HuH-7 (cell line): Measurements from ENCODE around the gene TAB3.

ENCODE experiments used
- DNase-seq: peaks from one replicate; pipeline ENCODE4 v3.0.0; 2011; ENCODE audit warnings: low spot score

Gene TAB3, protein sequence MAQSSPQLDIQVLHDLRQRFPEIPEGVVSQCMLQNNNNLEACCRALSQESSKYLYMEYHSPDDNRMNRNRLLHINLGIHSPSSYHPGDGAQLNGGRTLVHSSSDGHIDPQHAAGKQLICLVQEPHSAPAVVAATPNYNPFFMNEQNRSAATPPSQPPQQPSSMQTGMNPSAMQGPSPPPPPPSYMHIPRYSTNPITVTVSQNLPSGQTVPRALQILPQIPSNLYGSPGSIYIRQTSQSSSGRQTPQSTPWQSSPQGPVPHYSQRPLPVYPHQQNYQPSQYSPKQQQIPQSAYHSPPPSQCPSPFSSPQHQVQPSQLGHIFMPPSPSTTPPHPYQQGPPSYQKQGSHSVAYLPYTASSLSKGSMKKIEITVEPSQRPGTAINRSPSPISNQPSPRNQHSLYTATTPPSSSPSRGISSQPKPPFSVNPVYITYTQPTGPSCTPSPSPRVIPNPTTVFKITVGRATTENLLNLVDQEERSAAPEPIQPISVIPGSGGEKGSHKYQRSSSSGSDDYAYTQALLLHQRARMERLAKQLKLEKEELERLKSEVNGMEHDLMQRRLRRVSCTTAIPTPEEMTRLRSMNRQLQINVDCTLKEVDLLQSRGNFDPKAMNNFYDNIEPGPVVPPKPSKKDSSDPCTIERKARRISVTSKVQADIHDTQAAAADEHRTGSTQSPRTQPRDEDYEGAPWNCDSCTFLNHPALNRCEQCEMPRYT

DNA sequence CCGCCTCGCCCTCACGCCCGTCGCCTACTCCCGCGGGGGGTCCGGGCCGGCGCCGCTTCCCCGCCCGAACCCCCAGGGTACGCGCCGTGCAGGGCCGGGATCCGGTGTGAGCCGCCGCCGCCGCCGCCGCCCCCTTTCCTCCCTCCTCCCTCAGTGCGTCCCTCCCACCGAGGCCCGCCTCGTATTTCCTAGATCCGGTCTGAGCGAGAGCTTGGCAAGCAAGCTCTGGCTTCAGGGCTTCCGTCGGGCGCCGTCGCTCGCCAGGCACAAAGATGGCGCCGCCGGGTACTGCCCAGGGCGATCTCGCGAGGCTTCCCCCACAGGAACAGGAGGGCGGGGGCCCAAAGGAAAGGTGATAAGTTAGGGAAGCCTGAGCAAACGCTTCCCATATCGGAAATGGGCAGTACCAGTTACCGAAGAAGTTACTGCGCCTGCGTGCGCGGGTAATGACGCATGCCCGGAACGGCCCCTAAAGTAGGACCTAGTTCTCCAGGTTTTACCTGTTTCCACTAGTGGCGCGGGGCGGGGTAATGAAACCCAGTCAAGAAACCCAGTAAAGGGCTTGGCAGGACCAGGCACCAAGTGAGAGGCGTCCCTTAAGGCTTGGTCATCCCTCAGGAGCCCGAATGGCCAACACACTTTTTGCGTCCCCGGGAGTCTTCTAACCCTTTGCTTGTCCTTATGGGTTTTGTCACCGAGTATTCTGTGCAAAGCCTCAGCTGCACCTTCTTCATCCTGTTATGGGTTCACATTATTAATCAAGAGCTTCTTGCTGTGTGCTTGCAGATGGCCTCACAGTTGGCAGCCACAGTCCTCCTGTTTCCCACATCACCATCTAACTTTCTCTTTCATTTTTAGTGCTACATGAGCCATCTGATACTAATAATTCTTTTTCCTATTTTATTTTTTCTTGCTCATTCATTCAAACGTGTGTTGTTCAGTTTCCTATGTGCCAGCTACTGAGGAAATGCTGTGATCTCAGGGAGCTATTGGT lies at the start of gene TAB3:
TSS of gene TAB3 (minus strand) at position 108 of the 994 bp plus-strand sequence. CDS start 29,666 bp downstream, outside the sequence.
- peak; percentile 61 for DNase-seq

DNA sequence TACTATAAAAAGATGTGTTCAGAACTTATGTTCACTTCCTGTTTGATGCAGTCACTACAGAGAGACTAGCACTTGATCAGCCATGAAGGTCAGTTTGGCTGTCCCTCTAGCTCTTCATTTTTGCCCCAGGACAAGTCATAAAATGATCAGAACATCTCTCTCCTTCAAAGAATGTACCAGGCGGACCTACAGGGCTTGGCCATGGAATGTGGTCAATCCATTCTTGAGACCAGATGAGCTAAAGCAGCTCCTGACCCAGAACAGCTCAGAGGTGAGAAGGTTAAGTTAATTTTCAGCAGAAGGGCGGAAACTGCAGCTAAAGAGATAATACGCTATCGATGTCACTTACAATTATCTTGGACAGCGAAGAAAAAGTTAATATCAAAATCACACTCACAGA lies 49.2 kb upstream of the TAB3 start:
- DNase-seq, result no peak

DNA sequence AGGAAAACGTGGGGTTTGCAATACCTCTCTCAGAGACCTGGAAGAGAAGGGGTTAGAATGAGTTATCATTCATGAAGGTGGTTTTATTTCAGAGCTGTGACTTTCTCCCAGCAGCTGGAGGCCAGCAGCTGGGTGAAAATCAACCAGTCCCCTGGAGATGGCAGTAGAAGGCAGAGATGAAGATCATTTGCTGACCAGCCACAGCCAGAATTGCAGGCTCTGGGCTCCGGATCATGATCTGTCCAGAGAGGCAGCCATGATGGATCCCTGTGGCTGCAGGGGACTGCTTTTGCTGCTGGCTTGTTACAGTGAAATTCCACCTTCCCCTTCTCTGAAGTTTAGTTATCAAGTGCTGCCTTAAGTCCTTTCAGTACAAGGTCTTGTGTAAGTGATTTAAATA lies 46.9 kb upstream of the TAB3 start:
- DNase-seq, result peak; percentile 13

DNA sequence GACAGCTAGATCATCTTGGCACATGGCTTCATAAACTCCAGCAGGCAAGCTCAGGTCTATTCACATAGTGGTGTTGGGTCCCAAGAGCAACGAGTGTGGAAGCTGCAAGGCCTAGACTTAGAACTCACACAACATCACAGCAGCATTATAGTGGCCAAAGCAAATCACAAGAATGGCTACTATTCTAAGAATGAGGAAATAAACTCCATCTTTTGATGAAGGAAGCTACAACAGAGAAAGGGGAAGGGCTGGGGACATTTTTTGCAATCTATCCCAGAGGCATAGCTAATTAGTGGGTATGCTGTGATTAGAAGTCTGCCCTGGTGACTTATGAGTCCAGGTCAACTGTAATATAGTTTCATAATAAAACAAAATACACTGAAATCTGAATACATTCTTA lies 42.9 kb upstream of the TAB3 start:
- no peak for DNase-seq

DNA sequence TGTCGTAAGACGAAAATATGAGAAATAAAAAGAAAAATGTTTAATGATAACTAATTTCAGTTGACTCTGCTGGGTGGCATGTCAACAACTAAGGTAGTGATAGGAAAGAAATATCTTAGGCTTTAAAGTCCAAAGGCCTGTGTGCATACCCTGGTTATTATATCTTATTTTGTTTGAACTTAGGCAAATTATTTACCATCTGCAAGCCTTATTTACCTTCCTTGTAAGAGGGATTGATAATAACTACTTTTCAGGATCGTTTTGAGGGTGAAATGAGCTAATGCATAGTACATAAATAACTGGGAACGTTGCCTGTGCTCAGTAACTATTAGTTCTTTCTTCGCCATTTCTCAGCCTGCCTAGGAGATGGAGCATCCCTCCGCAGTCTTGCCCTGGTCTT lies 41.6 kb upstream of the TAB3 start:
- DNase-seq, result no peak

DNA sequence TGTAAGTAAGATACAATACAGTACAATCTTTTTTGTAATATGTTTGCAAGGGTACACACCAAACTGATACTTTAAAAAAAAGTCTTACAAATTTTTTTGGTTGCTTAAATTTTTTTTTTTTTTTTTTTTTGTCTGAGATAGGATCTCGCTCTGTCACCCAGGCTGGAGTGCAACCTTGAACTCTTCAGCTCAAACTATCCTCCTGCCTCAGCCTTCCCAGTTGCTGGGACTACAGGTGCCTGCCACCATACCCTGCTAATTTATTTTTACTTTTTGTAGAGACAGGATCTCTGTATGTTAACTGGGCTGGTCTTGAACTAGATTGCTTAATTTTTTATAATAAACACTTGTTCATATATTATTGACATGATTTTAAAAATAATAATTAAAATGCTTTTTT lies 41.1 kb upstream of the TAB3 start:
- DNase-seq, result no peak

DNA sequence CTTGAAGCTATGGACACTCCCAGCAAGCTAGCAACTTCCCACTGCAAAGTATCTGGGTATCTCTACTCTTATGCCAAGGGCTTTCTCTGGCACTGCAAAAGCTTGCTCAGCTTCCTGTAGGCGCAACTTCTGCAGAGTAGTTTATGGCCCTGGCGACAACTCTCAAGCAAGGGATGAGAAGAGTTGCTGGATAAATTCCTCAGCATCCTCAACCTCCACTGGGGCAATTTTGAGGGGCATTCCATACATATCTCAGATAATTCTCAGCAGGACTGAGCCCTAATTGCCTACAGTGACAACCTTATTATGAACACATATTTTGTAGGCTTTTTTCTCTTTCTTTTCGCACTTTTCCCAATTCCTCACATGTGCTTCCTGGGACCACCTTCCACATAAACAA lies 31.2 kb upstream of the TAB3 start:
- DNase-seq, result no peak

DNA sequence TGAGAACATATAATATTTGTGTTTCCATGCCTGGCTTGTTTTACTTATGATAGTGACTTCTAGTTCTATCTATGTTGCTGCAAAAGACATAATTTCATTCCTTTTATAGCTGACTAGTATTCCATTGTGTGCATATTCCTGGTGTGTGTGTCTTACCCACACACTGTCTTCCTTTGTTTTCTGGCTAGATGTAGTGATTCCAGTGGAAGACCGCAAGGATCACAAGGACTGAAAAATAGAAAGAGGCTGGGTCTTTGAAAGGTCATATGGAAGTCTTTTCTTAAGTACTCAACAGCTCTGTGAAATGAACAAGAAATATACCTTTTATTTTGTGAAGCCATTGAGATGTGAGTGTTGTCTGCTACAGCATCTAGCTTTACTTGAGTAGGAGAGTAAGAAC lies 29.4 kb upstream of the TAB3 start:
- DNase-seq, result no peak

DNA sequence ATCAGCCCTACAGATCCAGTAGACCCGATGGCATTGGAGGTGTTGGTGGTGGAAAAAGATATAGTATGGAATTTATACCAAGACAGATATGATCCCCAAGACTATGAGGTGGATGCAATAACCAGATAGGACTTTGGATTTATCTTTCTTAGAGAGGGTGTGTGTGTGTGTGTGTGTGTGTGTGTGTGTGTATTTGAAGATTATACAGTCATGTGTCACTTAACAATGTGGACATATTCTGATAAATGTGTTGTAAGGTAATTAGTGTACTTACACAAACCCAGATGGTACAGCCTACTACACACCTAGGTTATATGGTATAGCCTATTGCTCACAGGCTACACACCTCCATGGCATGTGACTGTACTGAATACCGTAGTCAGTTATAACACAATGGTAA lies 24.4 kb upstream of the TAB3 start:
- DNase-seq, result no peak

DNA sequence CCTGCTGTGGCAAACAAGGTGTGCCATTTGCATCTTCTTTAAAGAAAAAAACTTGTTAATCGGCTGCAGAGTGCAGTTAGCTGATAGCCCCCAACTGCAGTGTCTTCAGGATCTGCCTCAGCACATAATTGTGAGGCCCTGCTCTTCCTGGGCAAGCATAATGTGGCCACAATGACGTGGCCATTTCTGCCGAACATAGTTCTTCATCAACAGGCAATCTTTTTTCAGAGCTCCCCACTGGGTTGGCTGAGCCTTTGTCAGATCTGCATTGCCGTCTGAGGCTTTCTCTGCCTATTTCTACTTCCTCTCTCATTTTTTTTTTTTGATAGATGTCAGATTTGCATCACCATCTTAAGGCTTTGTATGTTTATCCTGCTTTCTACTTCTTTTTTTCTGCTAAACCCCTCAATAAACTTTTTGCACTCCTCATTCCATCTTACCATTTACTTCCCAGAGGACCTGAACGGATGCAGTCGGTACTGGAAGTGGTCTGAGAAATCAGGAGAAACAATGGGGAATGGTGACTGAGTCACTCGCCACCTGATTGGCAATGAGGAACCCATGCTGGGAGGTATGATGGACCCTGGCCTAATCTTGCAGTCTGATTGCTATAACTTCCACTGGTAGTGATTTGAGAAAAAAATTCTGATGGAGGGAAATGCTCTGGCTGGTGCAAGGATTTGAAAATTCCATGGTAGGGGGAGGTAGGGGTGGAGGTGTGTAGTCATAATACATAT lies 21.2 kb upstream of the TAB3 start:
- DNase-seq, result no peak

DNA sequence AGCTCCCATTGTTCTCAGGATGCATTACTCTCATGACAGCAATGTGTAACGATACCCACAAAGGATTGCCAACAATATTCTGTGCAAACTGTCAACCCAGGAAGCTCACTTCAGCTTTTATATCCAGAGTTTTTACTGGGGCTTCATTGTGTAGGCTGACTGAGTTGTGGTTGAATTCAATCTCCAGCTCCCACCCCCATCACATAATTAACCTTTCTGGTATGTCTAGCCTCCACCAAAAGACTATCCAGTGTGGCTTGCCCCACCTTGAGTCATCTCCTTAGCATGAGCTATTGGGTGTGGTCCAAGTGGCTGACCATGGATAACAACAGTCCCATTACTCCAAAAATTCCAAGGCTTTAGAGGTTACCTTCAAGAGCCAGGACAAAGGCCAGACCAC lies 17.7 kb upstream of the TAB3 start:
- no peak for DNase-seq

DNA sequence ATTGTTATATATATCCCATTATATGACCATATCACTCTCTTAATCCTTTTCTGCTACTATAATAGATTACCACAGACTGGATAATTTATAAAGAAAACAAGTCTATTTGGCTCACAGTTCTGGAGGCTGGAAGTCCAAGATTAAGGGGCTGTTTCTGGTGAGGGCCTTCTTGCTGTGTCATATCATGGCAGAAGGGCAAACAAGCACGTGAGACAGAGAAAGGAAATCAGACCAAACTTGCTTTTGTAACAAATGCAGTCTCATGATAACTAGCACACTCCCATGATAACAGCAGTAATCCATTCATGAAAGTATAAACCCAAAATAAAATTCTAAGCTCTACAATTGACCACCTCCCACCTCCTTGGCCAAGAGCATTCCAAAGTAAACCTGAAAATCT lies 16.3 kb upstream of the TAB3 start:
- no peak for DNase-seq

DNA sequence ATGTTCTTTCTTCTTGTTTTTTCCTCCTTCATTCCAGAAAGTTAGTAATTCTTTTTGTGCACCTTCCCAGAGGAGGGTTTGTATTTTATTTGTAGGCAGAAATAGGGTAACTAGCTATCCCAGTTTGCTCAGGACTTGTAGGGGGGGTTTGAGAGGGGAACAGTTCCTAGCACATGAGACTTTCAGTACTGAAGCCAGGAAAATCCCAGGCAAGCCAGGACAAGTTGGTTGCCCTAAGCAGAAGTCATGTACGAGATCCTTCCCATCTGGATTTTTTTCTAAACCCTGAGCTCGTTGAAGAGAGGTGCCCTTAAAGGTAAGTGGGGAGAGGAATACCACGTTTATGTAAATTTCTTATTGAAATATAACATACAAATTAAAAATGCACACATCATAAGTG lies 15.6 kb upstream of the TAB3 start:
- DNase-seq, result no peak

DNA sequence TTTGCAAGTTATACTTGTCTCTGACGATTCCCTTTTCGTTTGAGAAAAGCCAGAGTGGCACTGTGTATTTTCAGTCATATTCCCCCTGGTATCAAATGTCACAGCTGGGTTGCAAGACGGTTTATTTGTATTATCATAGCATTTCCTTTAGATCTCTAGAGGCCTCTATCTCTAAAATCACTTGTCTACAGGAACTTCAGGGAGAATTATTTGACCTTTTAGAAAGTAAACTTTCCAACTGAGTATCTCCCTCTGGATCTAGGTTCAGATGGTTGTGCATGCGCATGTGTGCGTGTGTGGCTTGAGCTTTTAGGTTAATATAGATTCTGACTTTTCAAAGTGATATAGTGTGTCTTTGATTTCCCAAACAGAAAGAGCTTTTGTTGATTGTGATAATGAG lies 15.1 kb upstream of the TAB3 start:
- DNase-seq, result no peak

DNA sequence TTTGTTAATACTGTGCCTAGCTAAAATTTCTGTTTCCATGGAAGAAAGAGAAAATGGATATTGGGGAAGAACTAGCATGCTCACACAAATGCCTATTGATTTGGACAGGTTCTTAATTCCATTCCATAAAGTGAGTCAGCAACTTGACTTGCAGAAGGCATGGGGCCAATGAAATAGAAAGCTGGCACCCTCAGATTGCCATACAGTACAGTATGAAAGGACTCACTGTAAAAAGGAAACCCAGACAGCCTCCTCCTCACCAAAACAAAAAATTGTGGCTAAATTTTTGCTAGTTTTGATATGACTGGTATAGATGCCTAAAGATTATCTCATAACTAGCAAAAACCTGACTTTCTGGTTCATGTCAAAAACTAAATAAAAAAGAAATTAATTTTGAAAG lies 11.2 kb upstream of the TAB3 start:
- DNase-seq, result no peak

DNA sequence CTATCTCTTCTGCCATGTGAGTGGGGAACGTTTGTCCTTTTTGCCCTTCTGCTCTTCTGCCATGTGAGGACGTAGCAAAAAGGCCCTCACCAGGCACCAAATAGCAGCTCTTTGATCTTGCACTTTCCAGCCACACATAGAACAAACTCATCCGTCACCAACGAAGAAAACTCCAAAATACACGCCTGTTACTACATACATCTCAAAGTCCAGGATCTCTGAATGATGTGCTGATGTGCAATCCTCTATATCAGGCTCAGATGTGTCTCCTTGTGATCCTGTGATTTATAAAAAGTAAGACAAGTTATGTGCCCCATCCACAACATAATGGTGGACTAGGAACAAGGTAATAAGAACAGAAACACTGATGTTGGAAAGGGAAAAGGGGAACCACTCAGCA lies 9.8 kb upstream of the TAB3 start:
- no peak for DNase-seq

DNA sequence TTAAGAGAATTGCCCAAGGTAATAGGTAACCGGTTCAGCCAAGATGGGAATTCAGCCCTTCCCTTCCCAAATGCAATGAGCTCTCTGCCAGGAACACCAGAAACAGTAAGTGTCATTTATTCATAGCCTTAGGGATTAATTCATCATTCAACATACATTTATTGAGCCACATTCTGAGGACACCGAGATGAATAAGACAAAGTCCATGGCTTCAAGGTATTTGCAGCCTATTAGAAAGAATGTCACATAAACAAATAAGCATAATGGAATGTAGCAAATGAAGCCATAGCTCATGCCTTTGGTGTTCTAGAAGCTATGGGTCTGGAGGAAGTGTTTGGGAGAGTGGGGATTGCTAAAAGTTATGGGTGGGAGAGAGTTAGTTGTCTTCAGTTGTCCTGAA lies 6.3 kb upstream of the TAB3 start:
- no peak for DNase-seq

DNA sequence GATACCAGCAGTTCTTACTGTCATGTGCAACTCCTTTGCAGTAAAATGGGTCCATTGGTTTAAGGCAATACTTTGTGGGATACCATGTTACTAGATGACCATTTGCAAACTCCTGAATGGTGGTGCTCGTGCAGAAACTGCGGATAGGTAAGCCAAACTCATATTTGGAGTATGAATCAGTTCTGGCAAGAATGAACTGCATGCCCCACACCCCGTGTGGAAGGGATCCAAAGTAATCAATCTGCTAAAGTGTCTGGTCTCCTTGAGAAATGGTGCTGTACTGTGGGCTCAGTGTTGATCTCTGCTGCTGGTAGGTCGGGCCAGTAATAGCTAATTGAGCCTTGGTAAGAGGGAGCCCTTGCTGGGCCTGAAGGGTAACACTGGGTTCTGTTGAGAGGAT lies 4.2 kb upstream of the TAB3 start:
- no peak for DNase-seq

DNA sequence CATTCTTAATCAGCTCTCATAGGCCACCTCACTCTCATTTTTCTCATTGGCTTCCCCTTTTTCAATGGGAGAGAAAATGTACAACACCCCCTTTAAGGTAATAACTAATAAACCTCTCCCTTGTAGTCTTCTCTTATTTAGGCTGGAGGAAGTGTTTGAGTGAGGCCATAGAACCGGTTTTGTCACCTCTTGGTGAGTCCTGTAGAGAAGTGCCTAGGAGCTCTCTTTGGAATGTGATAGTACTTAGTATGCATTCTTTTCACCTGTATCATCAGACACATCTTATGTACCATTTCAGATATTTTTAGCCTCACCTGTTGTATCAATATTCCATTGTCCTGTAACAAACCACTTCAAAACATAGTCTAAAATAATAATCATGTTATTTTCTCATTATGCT lies 3.5 kb upstream of the TAB3 start:
- DNase-seq, result no peak

DNA sequence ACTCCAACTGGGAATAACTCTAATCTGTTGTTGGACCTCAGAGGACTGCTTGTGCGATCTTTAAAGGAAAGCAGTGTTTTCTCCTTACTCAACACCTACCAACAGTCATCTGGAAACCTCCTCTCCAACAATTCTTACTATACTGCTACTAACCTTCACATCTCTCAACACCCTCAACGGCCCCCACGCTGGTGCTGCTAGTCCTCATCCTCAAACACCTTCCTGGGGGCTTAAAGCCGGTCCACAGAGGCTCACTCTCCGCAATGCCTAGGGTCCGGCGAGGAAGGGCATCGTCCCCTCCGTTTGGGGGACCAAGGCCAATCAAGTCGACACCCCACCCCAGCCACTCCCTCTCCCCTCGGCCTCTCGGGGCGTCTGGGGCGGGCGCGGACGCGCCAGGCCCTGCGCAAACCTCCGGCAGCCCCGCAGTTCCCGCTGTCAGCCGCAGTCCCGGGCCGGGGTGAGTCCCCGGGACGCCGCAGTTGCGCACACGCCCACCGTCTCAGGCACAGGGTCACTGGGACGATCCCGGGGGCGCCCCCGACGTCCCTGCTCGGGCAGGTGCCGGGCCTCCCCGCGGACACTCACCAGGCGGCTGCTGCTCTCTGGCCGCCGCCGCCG lies 418 bp downstream of the TAB3 start:
- DNase-seq, result no peak

DNA sequence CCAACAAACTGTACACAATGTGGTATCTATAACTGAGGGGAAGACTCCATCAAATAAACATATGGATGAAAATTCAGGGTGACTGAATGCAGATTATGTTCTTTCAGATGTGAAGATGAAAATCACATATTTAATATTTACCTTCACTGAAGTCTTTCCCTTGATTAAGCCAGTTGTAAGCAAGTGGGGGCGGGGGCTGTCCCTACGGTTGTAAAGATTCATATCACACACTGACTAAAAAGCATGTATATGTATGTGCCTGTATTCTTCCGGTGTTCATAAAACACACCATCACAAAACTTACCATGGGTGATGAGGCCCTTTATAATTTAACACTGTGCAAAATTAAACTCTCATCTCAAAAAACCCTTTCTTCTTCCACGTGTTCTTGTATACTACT lies 1.3 kb downstream of the TAB3 start:
- DNase-seq, result no peak
